Measurements from ENCODE around the gene MEGF6.
"Not testable (repeated sequence)": the region's sequence is repeated elsewhere in the genome, so short reads cannot be mapped to it uniquely, and the experiment has no call there.

Gene MEGF6

GRCh38 chr1:3626025-3626424, 14.7 kb upstream of the MEGF6 start:
- no peak for DNase-seq

- DNase-seq, result no peak
These were observed 14.0 kb upstream of the MEGF6 start for GRCh38 chr1:3625151-3625907.

- no peak for DNase-seq
These were observed 13.2 kb upstream of the MEGF6 start, which contains the start of gene TPRG1L for GRCh38 chr1:3624200-3625136. TSS of gene TPRG1L (plus strand) at chr1:3625015. CDS start at chr1:3625073, 58 bp downstream.

- no peak for DNase-seq
These were observed 12.3 kb upstream of the MEGF6 start for GRCh38 chr1:3623441-3624199.

- not testable (repeated sequence) for DNase-seq
These were observed 10.8 kb upstream of the MEGF6 start for GRCh38 chr1:3622102-3622501.

GRCh38 chr1:3621151-3621671, 9.9 kb upstream of the MEGF6 start:
- DNase-seq, result not testable (repeated sequence)

GRCh38 chr1:3620708-3621107, 9.4 kb upstream of the MEGF6 start:
- no peak for DNase-seq

GRCh38 chr1:3618881-3619671, 7.8 kb upstream of the MEGF6 start:
- DNase-seq, result no peak

- DNase-seq, result no peak
These were observed 7.2 kb upstream of the MEGF6 start for GRCh38 chr1:3618531-3618880.

- DNase-seq, result no peak
These were observed 6.6 kb upstream of the MEGF6 start for GRCh38 chr1:3617806-3618345.

- no peak for DNase-seq
These were observed 5.6 kb upstream of the MEGF6 start for GRCh38 chr1:3616861-3617260.

- no peak for DNase-seq
These were observed 3.7 kb upstream of the MEGF6 start for GRCh38 chr1:3614755-3615742.

GRCh38 chr1:3612123-3612522, 815 bp upstream of the MEGF6 start:
- no peak for DNase-seq

GRCh38 chr1:3610527-3611169, 660 bp downstream of the MEGF6 start:
- DNase-seq, result no peak

- DNase-seq, result no peak
These were observed 1.4 kb downstream of the MEGF6 start for GRCh38 chr1:3609769-3610526.

- DNase-seq, result no peak
These were observed 2.1 kb downstream of the MEGF6 start for GRCh38 chr1:3609016-3609768.

- DNase-seq, result no peak
These were observed 3.2 kb downstream of the MEGF6 start for GRCh38 chr1:3608154-3608553.

GRCh38 chr1:3607703-3608065, 3.6 kb downstream of the MEGF6 start:
- no peak for DNase-seq
